Stomach (tissue), 9 donors: ENCODE data around the gene BCL2. TPM values are rescaled to one million over a fixed set of nuclear protein-coding genes. Genes with fewer than 3 reads are reported as not detected.

Source experiments
- DNase-seq, 2 donors: peaks; one replicate each; pipeline versions ENCODE4 v3.0.0 to v3.0.0-alpha.2; 2013 to 2019
- H3K27ac ChIP-seq, 5 donors: fragments of 200-600 bp in 4 of 5; sonication (generic) in 4 of 5; one replicate each; pipeline ENCODE4 v1.5.1; 2013 to 2019; ENCODE audit warnings: mild to moderate bottlenecking in 1 of 5, moderate library complexity in 1 of 5
- H3K27me3 ChIP-seq, 3 donors: fragments of 200-600 bp; sonication (generic); one replicate each; pipeline ENCODE4 v1.5.1; 2017 to 2019; ENCODE audit warnings: mixed run types in 1 of 3
- H3K36me3 ChIP-seq, 4 donors: fragments of 200-600 bp; sonication (generic); 1 replicate in 3 of 4; 2 replicates in 1 of 4; pipeline ENCODE4 v1.5.1; 2016 to 2019
- H3K4me1 ChIP-seq, 4 donors: fragments of 200-600 bp; sonication (generic); one replicate each; pipeline ENCODE4 v1.5.1; 2016 to 2019
- H3K4me3 ChIP-seq, 4 donors: fragments of 200-600 bp; sonication (generic) in 3 of 4; one replicate each; pipeline ENCODE4 v1.5.1; 2016 to 2019; ENCODE audit warnings: mild to moderate bottlenecking in 1 of 4
- H3K9me3 ChIP-seq, 4 donors: fragments of 200-600 bp; sonication (generic); one replicate each; pipeline ENCODE4 v1.5.1; 2016 to 2019
- EP300 ChIP-seq: sonication (generic); formaldehyde crosslinking; IDR thresholded peaks from one replicate; pipeline ENCODE4 v1.6.1; 2017; ENCODE audit warnings: antibody characterized with exemption
- POLR2A ChIP-seq, 4 donors: fragments of 450-650 bp; IDR thresholded peaks; one replicate each; pipeline ENCODE4 v1.6.1; 2016; ENCODE audit warnings: antibody characterized with exemption in 4 of 4, control low read depth in 2 of 4, mild to moderate bottlenecking in 1 of 4, moderate library complexity in 1 of 4
- POLR2AphosphoS5 ChIP-seq, 3 donors: sonication (generic); formaldehyde crosslinking; IDR thresholded peaks; one replicate each; pipeline ENCODE4 v1.6.1; 2016; ENCODE audit warnings: antibody characterized with exemption in 3 of 3
- WGBS, 5 donors: extraction: QIAGEN DNeasy Blood & Tissue Kit in 3 of 5; methylation state at CpG; one replicate each; pipeline versions ENCODE4 v1.1.5 to v1.1.7; 2013 to 2018; 5-methylcytosine and 5-hydroxymethylcytosine counted together
- intact Hi-C: fragments of 100-400 bp; cut with DNase I; formaldehyde crosslinking; loops from one replicate; pipeline ENCODE4 v1.15.1; 2023; ENCODE audit warnings: low total_unique reads
- polyA plus RNA-seq, 3 donors: library from polyadenylated mRNA; stranded (reverse); fragments of 200-250 nt; gene quantifications; one replicate each; pipeline ENCODE4 v1.2.3, GENCODE V29; 2013
- total RNA-seq, 5 donors: library from RNA; depleted of rRNA; stranded (reverse); fragments of >200 nt; gene quantifications; one replicate each; pipeline versions ENCODE4 v1.1.0 to v1.2.3, GENCODE V29; 2014 to 2016
- TF ChIP-seq, protein P1 (sequence below), 7 experiments: fragments of 450-650 bp in 4 of 7; fragments of 200-600 bp in 3 of 7; sonication (generic) in 3 of 7; IDR thresholded peaks; one replicate each; pipeline ENCODE4 v1.5.1; 2016 to 2019; ENCODE audit warnings: antibody characterized with exemption in 7 of 7, control low read depth in 2 of 7, mild to moderate bottlenecking in 1 of 7
- donor health status: healthy with polysubstance abuse.
- donor health status: Bipolar disorder and iron deficiency.
- donor health status: healthy.

The BCL2 gene
- total and polyA plus RNA-seq, 8 donors: 1.5 to 53.9 (median 6.0) TPM

DNA sequence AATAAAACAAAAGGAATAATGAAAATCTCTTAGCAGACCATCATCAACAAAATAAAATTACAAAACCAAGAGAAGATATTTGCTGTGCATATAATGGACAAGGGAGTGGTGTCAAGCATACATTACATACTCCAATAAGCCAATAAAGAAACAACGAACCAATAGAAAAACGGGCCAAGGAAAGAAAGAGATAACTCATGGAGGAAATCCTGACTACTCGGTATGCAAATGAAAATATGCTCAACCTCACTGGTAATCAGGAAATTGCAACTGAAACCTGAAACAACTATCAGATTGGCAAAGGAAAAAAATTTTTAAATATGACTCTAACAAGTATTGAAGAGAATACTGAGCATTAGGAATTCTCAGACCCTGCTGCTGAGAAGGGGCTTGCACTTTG, 84.7 kb downstream of the BCL2 start:
- intact Hi-C loops: no loop called here
- Histone ChIP-seq H3K27ac (no peak overlapping the region), H3K4me1 (peaks cover 8 to 48% (median 22%) of the 10 kb centered on the region in 4 donors), H3K4me3 (no peak overlapping the region), H3K27me3 (no peaks in the 10 kb centered on the region), H3K9me3 (no peaks in the 10 kb centered on the region), H3K36me3 (no peaks in the 10 kb centered on the region)
- TF ChIP-seq POLR2A (IDR thresholded peaks at IDR 0.05): no peak
- no peak for TF ChIP-seq POLR2AphosphoS5 (IDR thresholded peaks at IDR 0.05)
- no peak for TF ChIP-seq EP300
- TF ChIP-seq, protein P1, sequence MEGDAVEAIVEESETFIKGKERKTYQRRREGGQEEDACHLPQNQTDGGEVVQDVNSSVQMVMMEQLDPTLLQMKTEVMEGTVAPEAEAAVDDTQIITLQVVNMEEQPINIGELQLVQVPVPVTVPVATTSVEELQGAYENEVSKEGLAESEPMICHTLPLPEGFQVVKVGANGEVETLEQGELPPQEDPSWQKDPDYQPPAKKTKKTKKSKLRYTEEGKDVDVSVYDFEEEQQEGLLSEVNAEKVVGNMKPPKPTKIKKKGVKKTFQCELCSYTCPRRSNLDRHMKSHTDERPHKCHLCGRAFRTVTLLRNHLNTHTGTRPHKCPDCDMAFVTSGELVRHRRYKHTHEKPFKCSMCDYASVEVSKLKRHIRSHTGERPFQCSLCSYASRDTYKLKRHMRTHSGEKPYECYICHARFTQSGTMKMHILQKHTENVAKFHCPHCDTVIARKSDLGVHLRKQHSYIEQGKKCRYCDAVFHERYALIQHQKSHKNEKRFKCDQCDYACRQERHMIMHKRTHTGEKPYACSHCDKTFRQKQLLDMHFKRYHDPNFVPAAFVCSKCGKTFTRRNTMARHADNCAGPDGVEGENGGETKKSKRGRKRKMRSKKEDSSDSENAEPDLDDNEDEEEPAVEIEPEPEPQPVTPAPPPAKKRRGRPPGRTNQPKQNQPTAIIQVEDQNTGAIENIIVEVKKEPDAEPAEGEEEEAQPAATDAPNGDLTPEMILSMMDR (IDR thresholded peaks at IDR 0.05): no peak
- DNase-seq: no peak
- 48 to 66% (median 58%) methylated on average over 3 of the region's 3 CpGs for WGBS, 5 donors

DNA sequence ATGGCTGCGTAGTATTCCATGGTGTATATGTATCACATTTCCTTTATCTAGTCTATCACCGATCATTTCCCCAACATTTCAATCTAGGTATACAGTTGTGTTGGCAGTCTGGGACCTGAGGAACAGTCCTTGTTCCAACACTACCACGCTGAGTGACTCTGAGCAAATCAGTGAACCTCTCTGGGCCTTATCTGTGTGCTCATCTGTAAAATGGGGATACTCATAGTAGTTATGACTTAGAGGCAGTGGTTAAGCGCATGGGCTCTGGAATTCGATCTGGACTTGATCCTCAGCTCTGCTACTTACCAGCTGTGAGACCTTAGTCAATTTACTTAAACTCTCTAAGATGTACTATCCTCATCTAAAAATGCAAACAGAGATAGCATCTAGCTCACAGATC, 85.1 kb downstream of the BCL2 start:
- H3K36me3 ChIP-seq: no peaks in the 10 kb centered on the region
- H3K27me3 ChIP-seq: no peaks in the 10 kb centered on the region
- TF ChIP-seq POLR2A (IDR thresholded peaks at IDR 0.05): no peak
- no peak for TF ChIP-seq EP300
- TF ChIP-seq, protein P1 (IDR thresholded peaks at IDR 0.05): no peak
- TF ChIP-seq POLR2AphosphoS5 (IDR thresholded peaks at IDR 0.05): no peak
- no peak for DNase-seq
- H3K27ac ChIP-seq: no peak overlapping the region
- WGBS, 5 donors: 95 to 98% (median 96%) methylated on average over 4 to 5 of the region's 5 CpGs
- H3K9me3 ChIP-seq: no peaks in the 10 kb centered on the region
- peaks cover 8 to 51% (median 24%) of the 10 kb centered on the region in 4 donors for H3K4me1 ChIP-seq
- intact Hi-C loops: no loop called here
- no peak overlapping the region for H3K4me3 ChIP-seq

DNA sequence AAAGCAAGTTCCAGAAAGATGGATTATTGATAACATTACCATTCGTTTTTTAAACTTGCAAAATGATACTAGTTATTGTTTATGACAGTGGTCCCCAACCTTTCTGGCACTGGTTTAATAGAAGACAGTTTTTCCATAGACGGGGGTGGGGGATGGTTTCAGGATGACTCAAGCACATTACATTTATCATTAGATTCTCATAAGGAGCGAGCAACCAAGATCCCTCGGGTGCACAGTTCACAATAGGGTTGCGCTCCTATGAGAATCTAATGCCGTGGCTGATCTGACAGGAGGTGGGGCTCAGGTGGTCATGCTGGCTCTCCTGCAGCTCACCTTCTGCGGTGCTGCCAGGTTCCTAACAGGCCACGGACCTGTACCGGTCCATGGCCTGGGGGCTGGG, 86.2 kb downstream of the BCL2 start:
- H3K9me3 ChIP-seq: no peaks in the 10 kb centered on the region
- H3K4me3 ChIP-seq: no peak overlapping the region
- peak overlapping the region in 1 of 5 donors; percentile 30 for H3K27ac ChIP-seq
- intact Hi-C loops: no loop called here
- no peaks in the 10 kb centered on the region for H3K36me3 ChIP-seq
- TF ChIP-seq, protein P1 (IDR thresholded peaks at IDR 0.05): no peak
- no peak for TF ChIP-seq EP300
- no peak for TF ChIP-seq POLR2A (IDR thresholded peaks at IDR 0.05)
- WGBS, 5 donors: 70 to 83% (median 78%) methylated on average over 8 to 9 of the region's 9 CpGs
- no peaks in the 10 kb centered on the region for H3K27me3 ChIP-seq
- DNase-seq: no peak
- peaks cover 8 to 41% (median 18%) of the 10 kb centered on the region in 4 donors for H3K4me1 ChIP-seq

DNA sequence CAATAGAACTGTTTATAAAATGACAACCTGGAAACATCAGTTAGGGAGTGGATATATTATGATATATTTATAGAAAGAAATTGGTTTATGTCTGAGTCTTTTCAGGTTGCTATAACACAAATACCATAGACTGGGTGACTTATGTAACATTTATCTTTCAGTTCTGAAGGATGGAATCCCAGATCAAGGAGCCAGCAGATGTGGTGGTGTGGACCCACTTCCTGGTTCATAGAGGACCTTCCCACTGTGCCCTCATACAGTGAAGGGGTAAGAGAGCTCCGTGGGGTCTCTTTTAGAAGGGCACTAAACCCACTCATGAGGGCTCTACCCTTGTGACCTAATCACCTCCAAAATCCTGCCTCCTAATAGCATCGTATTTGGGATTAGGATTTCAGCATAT, 86.7 kb downstream of the BCL2 start:
- intact Hi-C loops: no loop called here
- 51 to 86% (median 74%) methylated on average over 2 of the region's 2 CpGs for WGBS, 5 donors
- Histone ChIP-seq H3K4me1 (peaks cover 8 to 36% (median 14%) of the 10 kb centered on the region in 4 donors), H3K9me3 (no peaks in the 10 kb centered on the region), H3K27me3 (no peaks in the 10 kb centered on the region), H3K4me3 (no peak overlapping the region), H3K27ac (no peak overlapping the region), H3K36me3 (no peaks in the 10 kb centered on the region)
- TF ChIP-seq POLR2A (IDR thresholded peaks at IDR 0.05) (no peak), POLR2AphosphoS5 (IDR thresholded peaks at IDR 0.05) (no peak), EP300 (no peak)
- TF ChIP-seq, protein P1 (IDR thresholded peaks at IDR 0.05): no peak
- no peak for DNase-seq
